Astrocyte (in vitro differentiated cells and primary cell): ENCODE measurements around the gene MLN.

Experiments used
- CTCF ChIP-seq: IDR thresholded peaks from 2 replicates; pipeline ENCODE4 v1.5.1; 2011; ENCODE audit warnings: low read depth, mild to moderate bottlenecking, inconsistent platforms, low read length, moderate library complexity; ENCODE audit not compliant: insufficient read depth
- EZH2 ChIP-seq: IDR thresholded peaks from 2 replicates; pipeline ENCODE4 v1.6.1; 2012; ENCODE audit warnings: mild to moderate bottlenecking, low read length, inconsistent platforms; ENCODE audit not compliant: insufficient read depth

DNA sequence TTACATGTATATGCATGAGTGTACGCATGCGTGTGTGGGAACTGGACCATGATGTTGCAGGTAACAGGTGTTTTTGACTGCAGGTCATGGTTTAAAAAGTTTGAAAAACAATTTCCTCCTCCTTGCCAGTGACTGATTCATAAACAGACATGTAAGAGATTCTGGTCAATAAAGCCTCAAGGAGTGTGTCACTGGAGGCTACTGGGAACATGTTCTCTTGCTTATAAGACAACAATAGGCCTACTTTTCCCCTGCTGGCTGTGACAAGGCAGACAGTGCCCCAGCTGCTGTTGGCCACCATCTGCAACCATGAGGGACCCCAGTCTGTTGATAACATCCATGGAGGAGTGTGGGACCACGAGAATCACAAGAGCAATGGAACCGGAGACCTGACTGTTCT lies 27.6 kb downstream of the MLN start:
- TF ChIP-seq CTCF (no peak), EZH2 (no peak)
